C4-2B (cell line): ENCODE results near the gene CERS2.

Source experiments
- CTCF ChIP-seq: fragments of 450-650 bp; conservative IDR thresholded peaks from 2 replicates; pipeline ENCODE4 v1.5.1; 2017; ENCODE audit warnings: mild to moderate bottlenecking
- ZFX ChIP-seq: fragments of 450-650 bp; IDR thresholded peaks from 2 replicates; pipeline ENCODE4 v1.6.1; 2017

GRCh38 chr1:151012684-151013471, 38.2 kb upstream of the CERS2 start:
- no peak for TF ChIP-seq CTCF
- TF ChIP-seq ZFX: no peak
